Colonic mucosa (tissue), 4 donors: ENCODE data around the gene FALEC. TPM values are rescaled to one million over a fixed set of nuclear protein-coding genes. Genes with fewer than 3 reads are reported as not detected.
A peak's percentile ranks its signal among the peaks of the same experiment; 100 is the strongest.

Experiments used
- DNase-seq: peaks from one replicate; pipeline ENCODE4 v3.0.0-alpha.2; 2020
- H3K27ac ChIP-seq: fragments of 200-600 bp; one replicate; pipeline ENCODE4 v1.8.0; 2021
- H3K27me3 ChIP-seq: fragments of 200-600 bp; one replicate; pipeline ENCODE4 v1.8.0; 2021
- H3K36me3 ChIP-seq: fragments of 200-600 bp; one replicate; pipeline ENCODE4 v1.8.0; 2021
- H3K4me1 ChIP-seq: fragments of 200-600 bp; one replicate; pipeline ENCODE4 v1.8.0; 2021; ENCODE audit warnings: mild to moderate bottlenecking
- H3K4me3 ChIP-seq: fragments of 200-600 bp; one replicate; pipeline ENCODE4 v1.8.0; 2021
- H3K9ac ChIP-seq, 2 donors: one replicate each; pipeline ENCODE4 v1.7.0; 2013; ENCODE audit warnings: control low read depth in 2 of 2, low read depth in 2 of 2, low read length in 2 of 2
- H3K9me3 ChIP-seq: fragments of 200-600 bp; one replicate; pipeline ENCODE4 v1.8.0; 2021
- CTCF ChIP-seq: fragments of 200-600 bp; IDR thresholded peaks from one replicate; pipeline ENCODE4 v1.8.0; 2022; ENCODE audit warnings: antibody characterized with exemption, mild to moderate bottlenecking
- intact Hi-C: fragments of 100-400 bp; cut with DNase I; formaldehyde crosslinking; loops from one replicate; pipeline ENCODE4 v1.14.1; 2022
- total RNA-seq, 2 donors: library from RNA; stranded (reverse); fragmentation: NEBNext Ultra II Directional in 1 of 2; extraction: Animal tissue kit (Norgen Biotek cat#: 25700) in 1 of 2; gene quantifications; one replicate each; pipeline ENCODE4 v1.2.1, GENCODE V29; 2021
- donor health status: healthy.
- donor health status: DM: no; HTN: no; CAD: no.
- donor health status: DM: no; HTN: no; CAD: no.

FALEC gene
- total RNA-seq, 2 donors from 2014 or later = not detected

- no peak for DNase-seq
- no peaks in the 10 kb centered on the region for H3K27me3 ChIP-seq
- H3K9me3 ChIP-seq = no peaks in the 10 kb centered on the region
- intact Hi-C loops = no loop called here
- H3K4me1 ChIP-seq = peaks cover 18% of the 10 kb centered on the region
- no peaks in the 10 kb centered on the region for H3K36me3 ChIP-seq
- no peak for TF ChIP-seq CTCF
- H3K4me3 ChIP-seq = peak overlapping the region; percentile 49
- H3K27ac ChIP-seq = peak overlapping the region; percentile 75
- peak overlapping the region; percentile 86 for H3K9ac ChIP-seq
Measured at GRCh38 chr1:150514913-150515327, 632 bp upstream of the FALEC start.

GRCh38 chr1:150516050-150516591 is 569 bp downstream of the FALEC start:
- peaks cover 18% of the 10 kb centered on the region for H3K4me1 ChIP-seq
- intact Hi-C loops = no loop called here
- peak overlapping the region; percentile 86 for H3K9ac ChIP-seq
- no peaks in the 10 kb centered on the region for H3K9me3 ChIP-seq
- no peak for DNase-seq
- H3K27me3 ChIP-seq = no peaks in the 10 kb centered on the region
- H3K4me3 ChIP-seq = peak overlapping the region; percentile 49
- peak overlapping the region; percentile 75 for H3K27ac ChIP-seq
- no peak for TF ChIP-seq CTCF
- no peaks in the 10 kb centered on the region for H3K36me3 ChIP-seq

DNA sequence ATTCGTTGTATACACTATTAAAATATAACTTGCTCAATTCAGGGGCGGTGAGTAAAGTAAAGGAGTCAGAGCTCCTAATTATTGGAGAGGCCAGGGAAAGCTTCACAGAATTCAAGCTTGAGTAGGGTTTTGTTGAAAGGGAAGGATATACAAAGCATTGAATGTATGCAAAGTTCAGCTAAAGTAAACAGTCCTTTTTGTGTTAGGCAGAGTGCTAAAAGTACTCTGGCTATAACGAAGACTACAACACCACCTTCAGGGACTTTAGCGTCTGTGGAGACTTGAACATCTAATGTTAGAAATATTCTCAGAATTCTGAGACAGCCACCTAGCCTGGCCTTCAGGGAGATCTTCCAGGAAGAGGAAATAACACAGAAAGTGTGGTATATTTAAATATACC is 1.1 kb downstream of the FALEC start:
- Histone ChIP-seq H3K27ac (peak overlapping the region; percentile 75), H3K9ac (peak overlapping the region in 1 of 2 donors; percentile 86), H3K4me3 (no peak overlapping the region), H3K4me1 (peaks cover 18% of the 10 kb centered on the region), H3K27me3 (no peaks in the 10 kb centered on the region), H3K36me3 (no peaks in the 10 kb centered on the region), H3K9me3 (no peaks in the 10 kb centered on the region)
- DNase-seq = no peak
- no peak for TF ChIP-seq CTCF
- intact Hi-C loops = no loop called here

- Histone ChIP-seq H3K4me3 (no peak overlapping the region), H3K4me1 (peaks cover 10% of the 10 kb centered on the region), H3K27ac (no peak overlapping the region), H3K9me3 (no peaks in the 10 kb centered on the region), H3K36me3 (no peaks in the 10 kb centered on the region), H3K27me3 (no peaks in the 10 kb centered on the region), H3K9ac (no peak overlapping the region)
- no peak for TF ChIP-seq CTCF
- DNase-seq = no peak
- intact Hi-C loops = no loop called here
Measured at GRCh38 chr1:150521196-150521968, 5.8 kb downstream of the FALEC start.

GRCh38 chr1:150525348-150525747 is 9.8 kb downstream of the FALEC start:
- Histone ChIP-seq H3K9ac (no peak overlapping the region), H3K4me1 (no peaks in the 10 kb centered on the region), H3K27me3 (no peaks in the 10 kb centered on the region), H3K36me3 (no peaks in the 10 kb centered on the region), H3K9me3 (no peaks in the 10 kb centered on the region), H3K4me3 (no peak overlapping the region), H3K27ac (no peak overlapping the region)
- DNase-seq = no peak
- TF ChIP-seq CTCF = no peak
- intact Hi-C loops = no loop called here
